Stimulated activated CD4-positive, alpha-beta T cell treated with anti-CD3 and anti-CD28 coated beads, Interleukin-15, amount 100 ng/mL, for 24 hours (primary cell): ENCODE data around the gene PIMREG.

Experiments
- DNase-seq: peaks from one replicate; pipeline ENCODE4 v3.0.0-alpha.2; 2020

The PIMREG gene, protein sequence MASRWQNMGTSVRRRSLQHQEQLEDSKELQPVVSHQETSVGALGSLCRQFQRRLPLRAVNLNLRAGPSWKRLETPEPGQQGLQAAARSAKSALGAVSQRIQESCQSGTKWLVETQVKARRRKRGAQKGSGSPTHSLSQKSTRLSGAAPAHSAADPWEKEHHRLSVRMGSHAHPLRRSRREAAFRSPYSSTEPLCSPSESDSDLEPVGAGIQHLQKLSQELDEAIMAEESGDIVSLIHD

DNA sequence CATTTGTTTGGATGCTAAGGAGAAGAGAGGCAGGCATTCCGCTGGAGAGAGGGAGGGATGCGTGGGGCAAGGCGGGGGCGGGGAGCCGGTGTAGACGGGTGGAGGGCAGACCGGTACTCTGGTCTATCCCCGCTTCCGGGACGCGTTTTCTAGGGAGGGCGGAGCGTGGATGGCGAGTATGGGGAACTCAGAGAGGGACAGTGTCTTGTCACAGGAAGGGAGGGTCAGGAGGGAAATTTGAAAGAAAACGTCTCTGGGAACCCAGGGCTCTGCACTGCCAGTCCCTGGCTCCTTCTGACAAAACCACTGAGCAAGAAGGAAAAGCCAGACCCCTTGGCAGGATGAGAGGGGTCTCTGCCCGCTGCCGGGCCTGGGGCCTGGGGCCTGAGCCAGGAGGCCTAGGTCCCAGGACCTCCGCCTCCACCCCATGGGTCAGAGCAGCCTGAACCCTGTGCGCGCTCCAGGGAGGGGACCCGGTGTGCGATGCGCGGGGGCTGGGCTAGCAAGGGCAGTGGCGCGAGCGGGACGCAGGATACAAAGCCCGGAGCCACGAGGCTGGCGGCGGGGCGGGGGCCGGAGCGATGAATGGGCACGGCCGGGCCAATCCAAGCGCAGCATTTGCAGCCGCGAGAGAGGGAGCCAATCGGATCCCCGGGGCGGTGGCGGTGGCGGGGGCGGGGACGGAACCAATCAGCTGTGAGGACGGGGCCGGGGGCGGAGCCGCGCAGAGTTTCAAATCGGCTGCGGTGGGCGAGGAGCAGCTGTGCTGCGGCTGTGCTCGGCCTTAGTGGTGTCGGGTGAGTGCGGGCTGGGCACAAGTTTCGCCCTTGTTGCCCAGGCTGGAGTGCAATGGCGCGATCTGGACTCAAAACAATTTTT is at the start of gene PIMREG:
TSS of gene PIMREG (plus strand) at position 764 of the 879 bp plus-strand sequence. CDS start 656 bp downstream, outside the sequence.
- DNase-seq: peak; percentile 97

DNA sequence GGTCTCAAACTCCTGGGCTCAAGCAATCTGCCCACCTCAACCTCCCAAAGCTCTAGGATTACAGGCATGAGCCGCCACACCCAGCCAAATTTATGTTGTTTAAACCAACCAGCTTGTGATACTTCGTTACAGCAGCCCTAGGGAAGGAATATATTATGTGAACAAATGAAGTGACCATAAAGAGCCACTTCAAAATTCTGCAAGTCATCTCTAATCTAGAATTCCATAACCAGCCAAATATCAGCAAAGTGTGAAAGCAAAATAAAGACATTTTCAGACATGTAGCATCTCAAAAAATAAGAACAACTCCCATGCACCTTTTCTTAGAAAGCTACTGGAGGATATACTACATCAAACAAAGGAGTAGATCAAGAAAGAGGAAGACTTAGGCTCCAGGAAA is 45.3 kb upstream of the PIMREG start:
- no peak for DNase-seq

DNA sequence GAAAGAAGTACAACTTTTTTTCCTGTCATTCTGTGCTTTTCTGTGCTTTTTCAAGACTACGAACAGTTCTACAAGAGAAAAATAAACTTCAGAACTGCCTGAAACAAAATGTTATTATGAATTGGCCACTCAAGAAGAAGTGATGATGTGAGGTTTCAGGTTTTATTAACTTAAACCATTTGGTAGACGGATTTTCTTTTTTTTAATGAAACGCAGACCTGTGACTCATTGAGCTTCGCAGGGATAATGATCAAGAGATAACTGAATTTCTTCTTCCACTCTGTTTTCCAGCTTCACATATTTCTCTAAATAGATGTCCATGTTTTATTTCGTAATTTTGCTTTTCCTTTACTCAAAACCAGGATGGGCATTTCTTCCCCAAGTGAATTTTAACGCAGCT is 42.0 kb upstream of the PIMREG start:
- DNase-seq: no peak

DNA sequence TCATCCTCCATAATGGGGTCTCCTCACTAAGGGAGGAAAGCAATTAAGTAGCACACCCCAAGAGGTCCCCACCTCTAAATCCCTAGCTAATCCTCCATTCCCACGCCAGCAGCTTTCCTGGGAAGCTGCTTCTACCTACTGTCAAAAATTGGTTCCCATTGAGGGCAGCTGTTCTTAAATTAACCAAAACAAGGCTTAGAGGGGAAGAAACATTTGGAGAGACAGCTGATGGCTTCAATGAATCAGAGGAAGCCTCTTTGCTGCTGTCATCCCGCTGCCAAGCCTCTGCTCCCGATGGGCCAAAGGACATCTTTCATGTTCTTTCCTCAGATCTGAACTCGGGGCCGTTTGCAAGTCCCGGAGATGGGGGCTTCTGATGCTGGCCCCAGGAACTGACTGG is 36.0 kb upstream of the PIMREG start:
- no peak for DNase-seq

DNA sequence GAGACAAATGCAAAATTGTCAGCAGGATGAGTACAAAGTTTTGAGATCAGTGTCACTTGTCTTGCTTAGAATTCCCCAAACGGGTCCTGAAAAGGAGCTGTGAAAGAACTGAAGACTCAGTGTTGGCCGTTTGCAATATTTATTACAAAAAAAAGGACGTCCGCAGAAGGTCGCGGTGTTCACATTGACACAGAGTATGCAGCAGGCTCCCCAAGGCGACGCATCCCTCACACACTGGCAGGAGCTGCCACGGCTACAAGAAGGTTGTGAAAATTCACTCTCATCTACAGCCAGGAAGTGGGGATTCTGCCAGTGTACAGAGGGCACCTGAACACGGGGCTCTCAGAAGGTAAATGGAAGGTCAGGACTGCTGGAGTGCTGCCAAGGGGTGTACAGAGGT is 35.5 kb upstream of the PIMREG start:
- no peak for DNase-seq

DNA sequence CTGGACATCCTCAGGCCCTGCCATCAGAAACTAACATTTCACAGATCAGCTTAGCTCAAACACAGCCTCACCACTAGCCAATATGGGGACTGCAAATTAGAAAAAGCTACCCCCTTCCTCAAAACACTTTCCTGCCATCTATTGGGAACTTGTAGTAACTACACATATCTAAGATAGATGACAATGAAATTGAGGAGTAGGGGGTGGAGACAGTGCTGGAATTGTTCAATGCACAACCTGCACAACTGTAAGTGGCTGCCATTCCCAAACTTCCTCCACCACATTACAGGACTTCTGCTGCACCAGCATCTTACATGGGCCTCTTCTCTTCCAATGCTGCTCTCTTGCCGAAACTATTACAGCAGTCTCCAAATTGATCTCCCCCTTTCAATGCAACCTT is 31.2 kb upstream of the PIMREG start:
- no peak for DNase-seq

DNA sequence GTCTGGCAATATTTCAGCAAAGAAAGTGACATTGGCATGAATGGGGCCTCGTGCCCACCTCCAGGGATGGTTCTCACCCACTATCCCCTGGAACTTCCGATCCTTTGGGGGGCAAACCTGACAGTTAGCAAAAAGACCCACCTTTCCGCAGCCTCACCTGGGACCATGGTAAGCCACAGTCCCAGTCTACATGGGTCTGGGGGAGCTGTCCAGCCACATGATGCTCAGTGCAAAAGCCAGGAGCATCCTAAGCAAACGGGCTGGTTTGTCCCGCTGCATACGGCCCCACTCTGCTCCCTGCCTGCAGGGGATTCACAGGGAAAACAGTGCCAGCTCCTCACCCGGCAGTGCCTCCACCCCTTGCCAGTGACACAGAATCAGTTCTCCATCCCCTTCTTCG is 28.6 kb upstream of the PIMREG start:
- DNase-seq: no peak

DNA sequence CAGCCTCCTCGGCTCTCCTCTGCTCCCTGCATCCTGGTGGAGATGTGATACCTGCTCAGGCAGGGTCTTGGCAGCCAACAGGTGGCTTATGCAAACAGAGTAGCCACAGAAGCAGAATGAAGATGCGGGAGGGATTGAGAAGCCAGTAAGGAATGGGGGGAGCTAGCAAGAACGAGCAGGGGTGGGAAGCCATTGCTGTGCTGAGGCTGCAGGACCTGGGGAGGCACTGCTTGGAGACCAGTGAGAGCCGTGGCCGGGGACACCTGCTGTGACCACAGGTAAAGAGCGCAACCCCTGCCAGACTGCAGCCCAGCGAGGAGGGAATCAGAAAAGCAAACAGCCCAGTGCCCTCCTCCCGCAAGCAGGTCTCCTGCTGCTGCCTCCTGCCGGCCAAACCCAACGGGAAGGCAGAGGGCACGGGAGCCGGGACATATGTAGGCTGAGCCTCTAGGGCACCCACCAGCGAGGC is 24.0 kb upstream of the PIMREG start:
- peak; percentile 46 for DNase-seq

DNA sequence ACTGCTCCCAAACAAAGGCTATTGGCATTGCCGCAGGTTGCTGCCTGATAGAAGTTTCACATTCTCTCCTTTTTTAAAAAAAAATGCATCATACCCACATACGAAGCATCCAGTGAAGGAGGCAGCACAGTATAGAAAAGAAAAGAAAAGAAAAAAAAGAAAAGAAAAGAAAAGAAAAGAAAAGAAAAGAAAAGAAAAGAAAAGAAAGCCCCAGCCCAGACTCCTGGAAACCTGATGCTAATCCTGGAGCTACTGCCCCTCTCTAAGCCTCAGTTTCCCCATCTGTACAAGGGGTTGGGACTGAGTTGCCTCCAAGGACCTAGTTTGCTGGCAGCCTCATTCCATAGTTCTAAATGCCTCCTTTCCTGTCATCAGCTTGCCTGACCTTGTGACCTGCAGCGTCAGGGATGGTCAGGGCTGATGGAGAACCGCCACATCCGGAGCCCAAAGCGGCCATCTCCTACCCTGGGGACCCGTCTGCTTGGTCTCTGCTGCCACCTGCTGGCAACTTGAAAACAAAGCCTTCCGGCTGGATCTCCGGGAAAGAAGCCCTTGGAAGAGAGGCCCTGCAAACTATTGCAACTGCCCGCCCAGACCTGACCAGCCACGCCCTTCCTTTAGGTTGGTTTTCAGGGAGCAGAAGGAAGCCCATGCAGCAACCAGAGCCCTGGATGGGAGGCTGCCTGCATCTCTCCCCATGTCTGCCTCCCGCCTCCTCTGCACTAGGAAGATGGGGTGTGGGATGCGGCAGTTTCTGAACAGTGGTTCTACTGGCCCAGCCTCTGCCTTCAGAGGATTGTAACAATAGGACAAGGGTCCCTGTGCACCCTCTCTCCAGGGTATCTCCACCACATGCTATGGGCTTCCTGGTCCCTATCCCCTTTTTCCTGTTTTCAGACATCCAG is 22.3 kb upstream of the PIMREG start:
- peak; percentile 82 for DNase-seq

DNA sequence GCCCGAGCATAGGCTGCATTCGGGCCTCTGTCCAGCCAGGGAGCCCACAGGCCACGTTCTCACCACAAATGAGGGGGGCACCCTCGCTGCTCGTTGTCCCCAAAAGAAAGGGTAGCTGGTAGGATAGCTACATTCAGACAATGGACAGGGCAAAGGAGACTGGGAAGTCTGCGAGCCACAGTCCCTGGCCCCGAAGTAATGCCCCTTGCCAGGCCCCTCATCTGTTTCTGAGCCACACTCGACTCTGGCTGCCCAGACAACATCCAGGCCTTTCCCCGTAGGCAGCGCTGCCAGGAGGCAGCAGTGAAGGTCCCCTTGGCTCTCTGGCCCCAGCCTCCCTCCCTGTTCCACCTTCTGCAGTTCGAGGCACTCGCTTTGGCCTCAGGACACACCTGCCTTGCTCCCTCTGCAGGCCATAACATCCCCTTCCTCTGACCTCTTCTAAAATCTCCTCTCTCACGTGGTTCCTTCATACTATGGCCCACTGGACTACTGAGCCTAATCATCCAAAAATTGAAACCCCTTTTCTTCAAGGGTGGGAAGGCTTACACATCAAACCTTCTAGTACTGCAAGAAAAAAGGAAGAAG is 21.5 kb upstream of the PIMREG start:
- DNase-seq: no peak

DNA sequence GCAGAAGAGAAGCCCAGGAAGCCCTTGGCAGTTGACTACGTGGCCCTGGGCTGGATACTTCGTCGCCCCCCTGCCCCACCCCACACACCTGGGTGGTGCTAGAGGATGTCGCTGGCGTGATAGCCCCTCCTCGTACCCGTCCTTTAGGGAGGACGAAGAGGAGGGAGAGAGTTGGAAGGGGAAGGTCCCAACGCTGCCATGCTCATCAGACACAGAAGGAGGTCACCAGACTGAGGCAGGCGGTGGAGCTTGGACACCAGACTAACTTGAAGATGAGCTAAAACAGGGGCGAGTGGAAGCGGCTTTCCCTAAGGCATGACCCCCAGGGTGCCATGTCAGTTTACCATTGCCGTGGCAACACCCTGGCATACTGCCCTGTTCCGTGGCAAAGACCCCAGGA is 20.3 kb upstream of the PIMREG start:
- no peak for DNase-seq

DNA sequence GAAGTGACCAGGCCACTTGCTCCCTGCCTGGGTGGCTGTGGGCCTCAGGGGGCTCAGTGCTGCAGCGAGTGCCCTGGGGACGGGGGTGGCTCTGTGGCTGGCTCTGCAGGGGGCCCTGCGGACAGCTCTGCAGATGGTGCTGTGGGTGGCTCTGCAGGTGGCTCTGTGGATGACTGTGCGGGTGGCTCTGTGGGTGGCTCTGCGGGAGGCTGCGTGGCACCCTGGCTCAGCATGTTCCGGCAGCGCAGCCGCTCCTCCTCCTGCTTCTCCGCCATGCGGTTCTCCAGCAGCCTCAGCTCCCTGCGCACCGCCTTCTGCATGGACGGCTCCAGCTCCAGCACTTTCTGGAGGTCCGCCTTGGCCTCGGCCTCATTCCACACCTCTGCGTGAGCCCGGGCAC is 18.8 kb upstream of the PIMREG start:
- no peak for DNase-seq

DNA sequence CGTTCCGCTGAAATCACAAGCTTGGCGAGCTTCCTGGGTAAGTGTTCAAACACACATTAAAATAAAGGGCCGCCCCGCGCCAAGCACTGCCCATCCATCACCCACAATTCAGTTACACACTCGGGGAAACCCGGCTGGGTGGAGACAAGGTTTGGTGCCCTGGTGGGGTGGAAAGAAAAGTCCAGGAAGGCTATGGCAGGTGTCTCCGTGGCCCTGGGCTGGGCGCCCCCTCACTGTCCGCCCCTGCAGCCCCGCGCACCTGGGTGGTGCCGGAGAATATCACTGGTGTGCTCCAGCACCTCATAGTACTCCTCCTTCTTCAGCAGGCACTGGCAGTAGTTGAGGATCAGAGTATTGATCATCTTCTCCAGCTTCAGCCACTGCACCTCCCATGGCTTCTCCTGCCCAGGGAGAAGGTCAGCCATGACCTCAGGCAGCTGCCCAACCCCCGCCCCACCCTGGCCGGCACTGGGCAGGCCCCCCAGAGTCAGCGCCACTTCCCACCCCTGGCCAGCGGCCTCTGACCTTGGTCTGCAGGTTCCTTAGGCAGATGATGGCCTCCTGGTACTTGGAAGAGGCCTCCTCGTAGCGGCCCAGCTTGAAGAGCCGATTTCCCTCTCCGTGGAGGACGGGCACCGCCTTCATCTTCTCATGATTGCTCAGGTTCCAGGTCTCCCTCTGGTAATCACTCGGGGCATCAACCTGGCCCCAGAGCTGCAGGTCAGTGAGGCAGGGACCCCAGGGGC is 17.7 kb upstream of the PIMREG start:
- DNase-seq: no peak

DNA sequence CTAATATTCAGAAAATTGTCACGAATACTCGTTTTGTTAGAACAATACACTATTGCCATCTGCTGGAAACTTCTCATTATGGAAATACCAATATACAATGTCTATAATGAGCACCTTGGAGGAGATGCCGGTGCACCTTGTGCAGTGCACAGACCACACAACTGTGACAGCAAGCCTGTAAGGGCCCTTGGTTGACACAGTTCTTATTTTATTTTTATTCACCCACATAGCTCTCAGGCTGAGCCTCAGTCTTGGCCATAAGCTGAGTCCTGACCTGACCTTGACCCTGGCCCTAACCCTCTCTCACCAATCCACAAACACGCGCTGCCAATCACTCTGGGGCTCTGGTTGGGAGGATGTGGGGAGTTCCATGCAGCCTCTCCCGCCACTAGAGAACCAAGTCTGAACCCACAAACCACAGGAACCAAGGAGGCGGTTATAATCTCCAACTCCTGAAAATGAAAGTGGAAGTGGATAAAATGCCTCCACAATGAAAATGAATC is 16.9 kb upstream of the PIMREG start:
- DNase-seq: peak; percentile 69

DNA sequence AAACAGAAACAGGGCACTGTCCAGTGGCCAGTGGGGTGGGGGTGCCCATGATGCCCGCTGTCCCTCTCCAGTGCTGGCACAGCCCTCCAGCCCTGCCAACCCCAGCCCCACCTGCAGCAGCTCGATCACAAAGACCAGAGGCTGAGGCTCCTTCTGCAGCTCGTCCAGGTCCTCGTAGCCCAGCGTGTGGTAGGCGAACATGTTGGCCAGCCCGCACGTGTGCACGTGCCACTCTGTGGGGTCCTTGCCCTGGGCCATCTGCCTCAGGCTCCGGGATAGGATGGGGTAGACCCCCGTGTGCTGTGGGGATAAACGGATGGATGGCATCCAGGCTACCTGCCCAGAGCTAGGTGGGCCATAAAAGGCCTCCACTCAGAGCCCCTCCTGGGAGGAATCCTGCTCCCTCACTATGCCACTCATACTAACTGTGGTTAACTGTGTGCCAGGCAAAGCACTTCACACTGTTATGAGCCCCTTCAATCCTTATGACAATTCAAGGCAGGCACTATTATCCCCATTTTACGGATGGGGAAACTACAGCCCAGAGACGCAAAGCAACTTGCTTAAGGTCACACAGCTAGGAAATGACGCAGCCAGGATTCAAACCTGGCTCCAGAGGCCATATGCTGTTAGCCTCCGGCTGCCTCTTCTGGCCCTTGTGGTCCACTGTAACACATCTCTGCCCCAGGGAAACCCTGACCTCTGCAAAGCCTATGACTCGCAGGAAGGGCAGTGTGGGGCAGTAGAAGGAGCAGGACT is 15.9 kb upstream of the PIMREG start:
- no peak for DNase-seq

DNA sequence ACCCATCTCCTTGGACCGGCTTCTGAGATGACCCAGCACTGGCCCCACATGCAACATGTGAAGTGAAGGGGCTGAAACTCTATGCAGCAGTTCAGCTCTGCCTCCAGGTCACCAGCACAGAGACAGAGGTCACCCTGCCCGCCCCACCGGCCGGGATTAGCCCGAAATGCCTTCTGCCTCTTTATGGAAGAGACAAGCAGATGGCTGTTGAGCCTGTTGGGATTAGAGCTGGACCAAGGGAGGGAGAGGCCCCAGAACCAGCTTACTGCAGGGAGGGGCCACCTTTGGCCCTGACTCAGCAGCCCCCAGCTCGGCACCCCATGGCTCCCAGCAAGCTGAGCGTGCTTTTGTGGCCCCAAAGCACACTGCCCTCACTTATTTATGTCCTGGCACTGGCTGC is 15.0 kb upstream of the PIMREG start:
- no peak for DNase-seq

DNA sequence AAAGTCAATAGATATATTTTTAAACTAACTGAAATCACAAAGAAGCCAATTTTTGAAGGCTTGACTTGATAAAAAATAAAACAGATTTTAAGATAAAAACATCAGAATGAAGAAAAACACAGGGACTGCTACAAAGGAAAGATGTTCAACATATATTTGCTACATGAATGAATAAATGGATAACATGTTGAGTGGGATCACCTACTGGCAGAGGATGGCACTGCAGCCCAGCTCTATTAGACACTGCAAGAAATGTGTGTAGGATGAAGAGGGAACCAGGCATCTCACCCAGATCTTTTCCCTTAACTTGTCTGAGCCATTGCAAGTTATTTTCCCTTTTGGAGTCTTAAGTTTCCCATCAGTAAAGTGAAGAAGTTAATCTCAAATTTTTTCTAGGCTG is 13.5 kb upstream of the PIMREG start:
- no peak for DNase-seq

DNA sequence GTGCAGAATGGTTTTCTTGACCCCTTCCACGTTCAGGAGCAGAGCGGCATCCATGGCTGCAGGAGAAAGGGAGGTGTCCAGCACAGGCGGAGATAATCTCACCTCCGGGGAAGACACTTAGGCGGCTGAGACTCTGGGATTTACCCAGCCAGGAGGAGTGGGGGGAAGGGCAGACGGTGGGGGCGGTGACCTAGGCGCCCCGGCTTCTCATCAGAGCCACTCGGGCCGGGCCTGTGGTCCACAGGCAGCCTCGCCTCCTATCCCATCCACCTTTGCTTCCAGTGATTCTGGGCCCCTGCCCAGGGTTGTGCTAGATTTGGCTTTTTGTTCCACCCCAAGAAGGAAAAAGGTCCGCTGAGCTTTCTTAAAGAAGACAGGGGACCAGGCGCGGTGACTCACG is 9.2 kb upstream of the PIMREG start, which contains the start of gene AIPL1:
TSS of gene AIPL1 (minus strand) at position 71 of the 400 bp plus-strand sequence. CDS start at position 54, 17 bp downstream.
- DNase-seq: no peak

DNA sequence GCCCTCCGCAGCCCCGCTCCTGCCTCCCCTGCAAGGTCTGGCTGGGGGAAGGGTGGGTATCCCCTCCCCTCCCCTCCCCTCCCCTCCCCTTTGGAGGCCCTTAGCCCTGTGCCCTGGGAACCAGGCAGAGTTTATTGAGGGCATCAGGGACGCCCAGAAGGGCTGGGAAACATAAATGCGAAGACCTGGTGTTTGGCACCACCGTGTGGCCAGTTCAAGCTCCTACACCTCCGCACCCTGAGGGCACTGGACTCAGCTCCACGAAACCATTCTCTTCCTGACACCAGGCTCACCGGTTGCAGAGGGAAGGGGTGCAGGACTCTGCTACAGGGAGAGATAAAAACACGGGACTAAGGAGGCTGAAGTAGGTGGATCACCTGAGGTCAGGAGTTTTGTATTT is 8.3 kb upstream of the PIMREG start:
- peak; percentile 73 for DNase-seq

DNA sequence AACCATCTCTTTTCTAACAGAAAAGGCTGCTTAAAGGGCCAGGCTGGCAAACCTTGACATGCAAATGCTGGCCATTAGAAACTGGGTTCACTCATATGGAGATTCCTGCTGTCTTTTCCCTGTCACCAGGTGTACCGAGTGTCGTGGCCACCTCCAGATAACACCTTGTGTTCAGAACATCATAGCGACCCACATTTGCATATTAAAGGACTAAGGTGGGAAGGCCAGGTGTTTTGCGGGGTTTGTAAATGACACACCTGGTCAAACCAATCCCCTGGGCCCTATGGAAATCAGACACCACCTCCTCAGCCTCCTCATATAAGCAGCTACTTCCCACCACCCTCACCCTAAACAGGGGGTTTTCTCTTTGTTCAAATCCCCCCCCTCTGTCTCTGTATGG is 6.8 kb upstream of the PIMREG start:
- DNase-seq: no peak

DNA sequence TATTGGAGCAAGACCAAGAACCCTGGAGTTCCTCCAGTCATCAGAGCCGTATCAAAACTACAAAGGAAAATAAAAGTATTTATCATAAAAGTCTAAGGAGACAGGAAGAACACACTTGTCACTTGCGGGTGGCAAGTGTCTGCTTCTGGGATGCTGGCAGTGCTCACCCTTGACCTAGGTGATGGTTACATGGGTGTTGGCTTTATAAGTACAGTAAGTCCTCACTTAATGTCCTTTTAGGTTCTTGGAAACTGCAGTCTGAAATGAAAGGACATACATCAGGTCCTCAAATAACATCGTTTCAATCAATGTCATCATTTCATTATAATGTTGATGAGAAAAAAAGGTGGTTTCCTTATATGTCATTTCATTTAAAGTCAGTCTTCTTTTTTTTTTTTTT is 6.3 kb upstream of the PIMREG start:
- no peak for DNase-seq
